HFF-Myc (cell line): Measurements from ENCODE around the gene CDCP2.
A peak's percentile ranks its signal among the peaks of the same experiment; 100 is the strongest.

Source experiments
- DNase-seq: peaks from one replicate; pipeline ENCODE4 v3.0.0-alpha.2; 2011; ENCODE audit warnings: low read depth; ENCODE audit errors: extremely low read depth
- H3K4me3 ChIP-seq: replicated peaks from 2 replicates; pipeline ENCODE4 v1.5.1; 2011; ENCODE audit warnings: low read depth, mild to moderate bottlenecking, control low read depth, low read length
- TF ChIP-seq, protein P1 (sequence below): IDR thresholded peaks from 2 replicates; pipeline ENCODE4 v1.5.1; 2012; ENCODE audit warnings: mild to moderate bottlenecking, low read depth, low read length, control low read depth; ENCODE audit errors: missing control alignments

The CDCP2 gene

DNA sequence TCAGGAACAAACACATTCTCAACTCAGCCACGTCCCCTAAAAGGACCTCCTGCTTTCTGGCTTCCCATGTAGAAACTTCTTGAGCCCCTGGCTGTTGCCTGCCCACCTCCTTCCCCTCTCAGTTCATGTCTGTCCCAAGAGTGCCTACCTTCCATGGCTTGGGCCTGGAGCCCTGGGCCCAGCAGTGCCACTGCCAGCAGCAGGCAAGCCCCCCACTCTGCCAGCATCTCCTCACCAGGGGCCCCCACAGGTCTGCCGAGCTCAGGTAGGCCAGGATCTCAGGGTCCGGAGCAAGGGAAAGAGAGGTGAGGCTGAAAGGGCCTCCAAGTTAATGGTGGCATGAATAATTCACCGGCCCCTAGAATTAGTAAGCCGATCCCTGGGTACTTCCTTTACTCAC lies at the start of gene CDCP2:
Gene CDCP2 (minus strand): TSS at position 305 of the 400 bp plus-strand sequence. CDS start 78 bp downstream, at position 227.
- H3K4me3 ChIP-seq: no peak within 1 kb of the TSS
- TF ChIP-seq, protein P1, sequence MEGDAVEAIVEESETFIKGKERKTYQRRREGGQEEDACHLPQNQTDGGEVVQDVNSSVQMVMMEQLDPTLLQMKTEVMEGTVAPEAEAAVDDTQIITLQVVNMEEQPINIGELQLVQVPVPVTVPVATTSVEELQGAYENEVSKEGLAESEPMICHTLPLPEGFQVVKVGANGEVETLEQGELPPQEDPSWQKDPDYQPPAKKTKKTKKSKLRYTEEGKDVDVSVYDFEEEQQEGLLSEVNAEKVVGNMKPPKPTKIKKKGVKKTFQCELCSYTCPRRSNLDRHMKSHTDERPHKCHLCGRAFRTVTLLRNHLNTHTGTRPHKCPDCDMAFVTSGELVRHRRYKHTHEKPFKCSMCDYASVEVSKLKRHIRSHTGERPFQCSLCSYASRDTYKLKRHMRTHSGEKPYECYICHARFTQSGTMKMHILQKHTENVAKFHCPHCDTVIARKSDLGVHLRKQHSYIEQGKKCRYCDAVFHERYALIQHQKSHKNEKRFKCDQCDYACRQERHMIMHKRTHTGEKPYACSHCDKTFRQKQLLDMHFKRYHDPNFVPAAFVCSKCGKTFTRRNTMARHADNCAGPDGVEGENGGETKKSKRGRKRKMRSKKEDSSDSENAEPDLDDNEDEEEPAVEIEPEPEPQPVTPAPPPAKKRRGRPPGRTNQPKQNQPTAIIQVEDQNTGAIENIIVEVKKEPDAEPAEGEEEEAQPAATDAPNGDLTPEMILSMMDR: no peak
- no peak for DNase-seq

DNA sequence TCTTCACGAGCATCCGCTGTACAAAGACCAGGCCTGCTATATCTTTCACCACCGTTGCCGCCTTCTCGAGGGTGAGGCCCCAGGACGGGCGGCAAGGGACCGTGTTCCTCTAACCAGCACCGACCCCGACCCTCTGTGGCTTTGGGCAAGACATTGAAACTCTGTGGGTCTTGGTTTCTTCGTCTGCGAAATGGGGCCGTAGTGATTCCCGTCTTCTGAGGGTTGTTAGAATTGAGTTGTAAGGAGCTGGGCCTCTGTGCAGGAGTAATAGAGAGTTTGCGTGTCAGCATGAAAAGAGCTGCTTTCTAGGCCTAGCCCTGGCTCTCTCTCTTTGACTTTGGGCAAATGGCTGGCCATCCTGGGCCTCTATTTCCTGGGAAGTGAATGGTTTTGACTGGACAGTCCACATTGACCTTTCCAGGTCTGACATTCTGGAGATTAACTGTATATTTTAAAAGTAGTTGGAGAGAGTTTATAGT lies 47.8 kb upstream of the CDCP2 start:
- no peak for DNase-seq
- TF ChIP-seq, protein P1: no peak
- peak overlapping the region; percentile 87 for H3K4me3 ChIP-seq

DNA sequence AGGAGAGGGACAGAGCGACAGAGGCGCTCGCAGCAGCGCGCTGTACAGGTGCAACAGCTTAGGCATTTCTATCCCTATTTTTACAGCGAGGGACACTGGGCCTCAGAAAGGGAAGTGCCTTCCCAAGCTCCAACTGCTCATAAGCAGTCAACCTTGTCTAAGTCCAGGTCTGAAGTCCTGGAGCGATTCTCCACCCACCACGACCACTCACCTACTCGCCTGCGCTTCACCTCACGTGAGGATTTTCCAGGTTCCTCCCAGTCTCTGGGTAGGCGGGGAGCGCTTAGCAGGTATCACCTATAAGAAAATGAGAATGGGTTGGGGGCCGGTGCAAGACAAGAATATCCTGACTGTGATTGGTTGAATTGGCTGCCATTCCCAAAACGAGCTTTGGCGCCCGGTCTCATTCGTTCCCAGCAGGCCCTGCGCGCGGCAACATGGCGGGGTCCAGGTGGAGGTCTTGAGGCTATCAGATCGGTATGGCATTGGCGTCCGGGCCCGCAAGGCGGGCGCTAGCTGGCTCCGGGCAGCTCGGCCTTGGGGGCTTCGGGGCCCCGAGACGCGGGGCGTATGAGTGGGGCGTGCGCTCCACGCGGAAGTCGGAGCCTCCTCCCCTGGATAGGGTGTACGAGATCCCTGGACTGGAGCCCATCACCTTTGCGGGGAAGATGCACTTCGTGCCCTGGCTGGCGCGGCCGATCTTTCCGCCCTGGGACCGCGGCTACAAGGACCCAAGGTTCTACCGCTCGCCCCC lies 47.1 kb upstream of the CDCP2 start, which contains the start of the genes CYB5RL and MRPL37:
Gene CYB5RL (minus strand): TSS at position 266 of the 754 bp plus-strand sequence. CDS start 4,414 bp downstream, outside the sequence.
Gene MRPL37 (plus strand): TSS at position 403 of the 754 bp plus-strand sequence. CDS start 77 bp downstream, at position 480.
- peak within 1 kb of the TSS; percentile 87 for H3K4me3 ChIP-seq
- DNase-seq: peak; percentile 94
- TF ChIP-seq, protein P1: no peak

DNA sequence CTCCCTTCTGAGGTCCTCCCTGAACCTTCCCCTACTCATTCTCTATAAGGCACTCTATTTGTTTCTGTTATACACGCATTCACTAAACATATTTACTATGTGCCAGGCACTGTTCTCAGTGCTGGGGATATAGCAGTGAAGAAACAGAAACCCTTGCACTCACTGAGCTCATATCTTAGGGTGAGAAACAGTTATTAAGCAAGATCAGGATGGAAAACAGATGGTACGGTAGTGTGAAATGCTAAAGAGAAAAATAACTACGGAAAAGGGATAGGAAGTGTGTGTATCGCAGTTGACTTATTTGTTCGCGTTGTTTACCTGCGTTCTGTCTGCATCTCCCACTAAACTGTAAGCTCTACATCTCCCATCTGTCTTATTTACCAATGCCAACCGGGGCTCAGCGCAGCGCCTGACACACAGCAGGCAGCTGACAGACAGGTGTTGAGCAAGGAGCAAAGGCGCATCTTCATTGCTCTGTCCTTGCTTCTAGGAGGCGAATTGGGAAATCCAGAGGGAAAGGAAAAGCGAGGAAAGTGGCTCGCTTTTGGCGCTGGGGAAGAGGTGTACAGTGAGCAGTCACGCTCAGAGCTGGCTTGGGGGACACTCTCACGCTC lies 46.5 kb upstream of the CDCP2 start:
- TF ChIP-seq, protein P1: no peak
- no peak for DNase-seq
- peak overlapping the region; percentile 87 for H3K4me3 ChIP-seq

DNA sequence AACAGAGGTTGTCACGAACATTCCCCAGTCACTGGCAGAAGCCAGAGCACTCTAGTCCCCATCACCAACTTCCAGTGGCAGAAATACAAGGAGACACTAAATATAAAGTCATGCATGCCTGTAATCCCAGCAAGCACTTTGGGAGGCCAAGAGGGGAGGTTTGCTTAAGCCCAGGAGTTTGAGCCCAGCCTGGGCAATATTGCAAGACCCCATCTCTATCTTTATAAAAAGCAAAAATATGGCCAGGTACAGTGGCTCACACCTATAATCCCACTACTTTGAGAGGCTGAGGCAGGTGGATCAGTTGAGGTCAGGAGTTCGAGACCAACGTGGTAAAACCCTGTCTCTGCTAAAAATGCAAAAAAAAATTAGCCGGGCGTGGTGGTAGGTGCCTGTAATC lies 40.7 kb upstream of the CDCP2 start:
- DNase-seq: no peak
- H3K4me3 ChIP-seq: no peak overlapping the region
- TF ChIP-seq, protein P1: no peak

DNA sequence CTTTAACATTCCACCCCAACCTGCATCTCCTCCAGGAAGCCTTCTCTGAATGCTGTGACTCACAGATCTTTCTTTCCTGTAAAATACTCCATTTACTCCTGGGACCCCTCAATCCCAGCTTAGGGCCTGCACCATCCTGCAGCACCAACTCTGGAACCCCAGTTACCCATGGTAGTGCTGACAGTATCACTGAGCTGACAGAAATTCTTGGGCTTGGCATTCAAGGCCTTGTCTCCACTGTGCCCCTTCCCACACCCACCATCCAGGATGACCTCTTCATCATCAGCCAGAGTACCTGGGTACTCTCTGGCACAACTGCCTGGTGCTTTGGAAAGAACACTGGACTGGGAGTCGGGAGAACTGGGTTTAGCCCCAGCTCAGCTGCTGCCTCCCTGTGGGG lies 38.7 kb upstream of the CDCP2 start:
- TF ChIP-seq, protein P1: no peak
- no peak overlapping the region for H3K4me3 ChIP-seq
- no peak for DNase-seq
